Activated CD8-positive, alpha-beta memory T cell treated with anti-CD3 and anti-CD28 coated beads for 4 hours (primary cell): ENCODE data around the gene NRF1.
A peak's percentile ranks its signal among the peaks of the same experiment; 100 is the strongest.

Source experiments
- DNase-seq, 2 donors: peaks; one replicate each; pipeline ENCODE4 v3.0.0-alpha.2; 2020; ENCODE audit warnings: low read depth in 2 of 2

Gene NRF1

GRCh38 chr7:129771201-129771927, 159.8 kb downstream of the NRF1 start:
- no peak for DNase-seq

DNA sequence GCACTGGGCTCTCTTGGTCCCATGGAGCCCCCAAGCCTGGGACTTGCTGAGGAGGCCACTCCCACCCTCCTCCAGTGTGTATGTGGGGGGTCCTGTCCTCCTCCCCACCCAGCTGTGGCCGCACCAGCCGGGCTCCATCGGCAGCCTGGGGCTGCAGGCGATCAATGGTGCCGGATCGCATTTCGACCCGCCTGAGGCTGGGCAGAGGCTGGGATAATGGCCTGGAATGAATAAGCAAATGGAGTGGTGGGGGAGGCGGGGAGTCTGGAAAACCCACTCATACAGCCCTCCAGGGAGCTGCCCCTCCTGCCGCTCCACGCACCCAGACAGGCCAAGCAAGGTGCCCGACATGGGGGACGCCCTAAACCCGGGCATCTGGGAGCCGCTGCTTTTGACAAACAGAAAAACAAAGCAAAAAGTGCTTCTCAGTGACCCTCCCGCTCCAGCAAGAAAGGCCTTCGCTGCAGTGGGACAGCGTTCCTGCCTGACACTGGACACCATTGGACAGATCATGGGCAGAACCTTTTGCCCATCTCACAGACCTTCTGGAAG, 160.5 kb downstream of the NRF1 start:
- no peak for DNase-seq

DNA sequence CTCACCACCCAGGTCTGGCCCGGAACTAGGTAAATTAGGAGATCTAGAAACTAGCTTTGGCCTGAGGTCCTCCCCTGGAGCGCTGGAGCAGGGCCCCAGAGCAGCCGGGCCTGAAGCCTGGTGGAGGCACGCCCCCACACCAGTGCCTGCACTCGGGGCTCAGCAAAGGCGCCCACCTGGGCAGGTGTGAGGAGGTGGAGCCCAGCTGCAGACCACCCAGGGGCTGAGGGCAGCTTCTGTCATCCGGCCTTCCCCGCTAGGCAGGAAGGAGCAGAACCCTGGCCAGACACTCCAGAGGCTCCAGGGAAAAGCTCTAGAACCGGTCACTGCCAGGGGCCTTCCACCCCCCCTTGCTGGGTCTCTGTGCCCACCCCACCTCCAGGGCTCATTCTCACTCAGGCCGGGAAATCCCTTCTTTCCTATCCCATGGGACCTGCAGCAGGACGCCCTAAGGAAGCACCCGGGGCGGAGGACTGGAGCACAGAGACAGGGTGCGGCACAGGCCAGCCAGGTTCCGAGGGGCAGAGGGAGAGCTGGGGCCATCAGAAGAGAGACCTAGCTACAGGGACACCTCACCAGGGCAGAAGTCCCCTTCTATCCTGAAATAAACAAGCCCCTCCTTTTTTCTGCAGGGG, 161.2 kb downstream of the NRF1 start:
- DNase-seq: no peak

DNA sequence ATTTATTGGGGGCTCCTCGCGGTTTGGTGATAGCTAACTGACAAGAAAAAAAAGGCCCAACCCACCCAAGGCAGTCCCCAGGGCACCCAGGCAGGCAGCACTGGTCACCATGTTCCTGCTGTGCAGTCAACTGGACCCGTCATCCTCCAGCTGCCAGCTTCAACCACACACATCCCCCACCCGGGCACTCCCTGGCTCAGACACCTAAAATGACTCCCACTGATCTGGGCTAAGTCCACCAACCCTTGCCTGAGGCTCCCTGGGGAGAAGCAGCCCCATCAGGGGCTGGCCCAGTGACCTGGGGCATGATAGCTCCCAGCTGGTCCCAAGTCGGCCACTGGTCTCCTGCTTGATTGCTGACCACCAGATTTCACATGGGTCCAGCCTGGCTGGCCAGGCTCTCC, 161.8 kb downstream of the NRF1 start:
- DNase-seq: no peak

GRCh38 chr7:129773871-129774270, 162.4 kb downstream of the NRF1 start:
- DNase-seq: no peak

DNA sequence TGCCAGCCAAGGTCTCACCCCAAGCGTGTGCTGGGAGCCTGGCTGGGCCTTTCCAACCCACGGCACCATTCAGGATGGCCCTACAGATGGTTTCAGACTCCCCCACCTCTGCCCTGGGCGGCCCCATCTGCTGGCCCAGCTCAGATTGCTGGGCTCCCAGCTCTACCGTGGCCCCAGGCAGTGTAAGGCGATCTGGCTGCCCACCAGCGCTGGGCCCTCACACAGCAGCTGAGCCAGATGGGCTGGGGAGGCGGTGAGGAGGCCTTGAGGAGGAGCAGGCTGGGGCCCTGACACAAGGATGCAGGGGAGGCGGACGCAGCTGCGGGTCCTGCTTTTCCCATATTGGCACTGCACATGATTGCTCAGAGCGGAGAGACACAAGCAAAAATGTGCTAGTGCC, 162.8 kb downstream of the NRF1 start:
- DNase-seq: no peak

DNA sequence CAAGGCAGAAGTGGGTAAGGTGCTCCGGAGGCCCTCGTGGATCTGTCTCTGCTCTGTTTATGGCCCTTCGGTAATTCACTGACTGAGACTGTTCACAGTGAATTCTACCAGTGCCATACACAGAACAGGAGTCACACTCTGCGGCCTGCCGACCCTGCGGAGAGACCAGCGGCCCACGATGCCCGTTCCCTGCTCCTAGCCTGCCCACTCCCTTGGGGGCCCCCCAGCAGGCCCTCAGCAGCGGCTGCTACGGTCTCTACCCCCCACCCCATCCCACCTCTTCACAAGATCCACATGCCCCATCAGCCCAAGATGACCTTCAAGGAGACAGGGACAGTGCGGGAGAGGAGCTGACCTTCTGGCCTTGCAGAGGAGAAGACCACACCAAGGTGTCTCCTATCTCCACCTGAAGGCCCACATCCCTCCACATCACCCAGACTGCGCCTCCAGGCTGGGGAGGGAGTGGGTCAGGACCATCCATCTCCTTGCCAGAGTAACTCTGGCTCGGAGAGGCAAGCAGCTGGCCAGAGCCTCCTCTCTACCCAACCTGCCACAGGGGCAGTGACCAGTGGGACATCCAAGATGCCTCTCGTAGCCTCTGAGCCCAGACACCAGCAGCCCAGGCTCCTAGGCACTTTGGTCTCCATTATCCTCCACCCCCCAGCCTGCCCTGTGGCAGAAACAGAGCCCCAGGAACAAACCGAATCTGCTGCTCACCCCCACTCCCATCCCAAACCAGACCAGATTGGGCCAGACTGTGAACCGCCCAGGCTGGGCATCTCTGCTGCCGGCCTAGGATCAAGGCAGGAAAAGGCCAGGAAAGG, 163.6 kb downstream of the NRF1 start:
- DNase-seq: no peak

DNA sequence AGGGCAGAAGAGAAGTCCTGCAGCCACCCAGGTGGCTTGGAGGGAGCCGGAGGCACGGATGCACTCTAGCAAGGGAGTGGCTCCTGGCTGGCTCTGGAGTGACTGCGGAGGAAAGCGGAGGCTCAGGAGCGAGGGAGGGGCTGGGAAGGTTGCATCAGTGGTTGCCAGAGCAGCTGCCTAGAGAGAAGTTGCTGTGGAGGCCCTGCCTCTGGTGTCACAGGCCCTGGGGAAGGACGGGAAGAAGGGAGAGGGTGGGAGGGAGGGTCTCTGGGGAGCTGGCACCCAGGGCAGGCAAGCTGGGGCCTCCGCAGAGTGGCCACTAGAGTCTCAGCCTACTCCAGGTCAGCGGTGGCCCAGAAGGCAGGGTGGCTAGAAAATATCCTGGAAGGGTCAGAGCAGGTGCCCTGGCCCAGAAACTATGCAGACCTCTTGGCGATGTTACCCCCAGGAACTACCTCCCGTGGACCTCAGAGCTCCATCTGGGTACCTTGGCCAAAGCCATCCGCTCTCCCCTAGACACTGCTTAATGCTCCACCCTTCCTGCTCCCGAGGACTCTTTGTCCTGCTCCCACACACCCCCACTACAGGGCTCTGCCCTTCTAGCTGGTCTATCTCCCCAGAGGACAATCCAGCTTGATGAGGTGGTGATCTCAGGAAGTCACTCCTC, 164.3 kb downstream of the NRF1 start:
- no peak for DNase-seq

DNA sequence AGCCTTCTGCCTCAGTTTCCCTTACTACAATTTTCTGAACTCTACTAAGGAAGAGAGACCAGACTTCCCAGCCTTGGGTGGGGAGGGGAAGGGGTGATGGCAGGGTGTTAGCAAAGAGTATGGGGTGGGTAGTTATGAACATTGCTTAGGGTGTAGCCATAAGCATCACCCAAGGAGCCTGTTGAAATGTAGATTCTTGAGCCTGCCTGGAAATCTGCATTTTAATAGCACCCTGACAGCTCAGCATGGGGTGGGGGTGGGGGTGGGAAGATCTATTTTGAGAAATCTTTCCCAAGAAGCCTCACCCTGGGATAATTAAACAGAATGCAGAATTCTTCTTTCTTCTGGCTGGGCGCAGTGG, 164.8 kb downstream of the NRF1 start:
- DNase-seq: no peak

- DNase-seq: no peak
These were observed 165.8 kb downstream of the NRF1 start for GRCh38 chr7:129777195-129777844.

- no peak for DNase-seq
These were observed 166.7 kb downstream of the NRF1 start for GRCh38 chr7:129777993-129778769.

GRCh38 chr7:129778770-129779601, 167.5 kb downstream of the NRF1 start:
- no peak for DNase-seq

GRCh38 chr7:129779602-129780256, 168.2 kb downstream of the NRF1 start:
- no peak for DNase-seq

- peak; percentile 61 to 66 for DNase-seq
These were observed 168.9 kb downstream of the NRF1 start for GRCh38 chr7:129780257-129780973.

- no peak for DNase-seq
These were observed 169.7 kb downstream of the NRF1 start for GRCh38 chr7:129780974-129781927.

DNA sequence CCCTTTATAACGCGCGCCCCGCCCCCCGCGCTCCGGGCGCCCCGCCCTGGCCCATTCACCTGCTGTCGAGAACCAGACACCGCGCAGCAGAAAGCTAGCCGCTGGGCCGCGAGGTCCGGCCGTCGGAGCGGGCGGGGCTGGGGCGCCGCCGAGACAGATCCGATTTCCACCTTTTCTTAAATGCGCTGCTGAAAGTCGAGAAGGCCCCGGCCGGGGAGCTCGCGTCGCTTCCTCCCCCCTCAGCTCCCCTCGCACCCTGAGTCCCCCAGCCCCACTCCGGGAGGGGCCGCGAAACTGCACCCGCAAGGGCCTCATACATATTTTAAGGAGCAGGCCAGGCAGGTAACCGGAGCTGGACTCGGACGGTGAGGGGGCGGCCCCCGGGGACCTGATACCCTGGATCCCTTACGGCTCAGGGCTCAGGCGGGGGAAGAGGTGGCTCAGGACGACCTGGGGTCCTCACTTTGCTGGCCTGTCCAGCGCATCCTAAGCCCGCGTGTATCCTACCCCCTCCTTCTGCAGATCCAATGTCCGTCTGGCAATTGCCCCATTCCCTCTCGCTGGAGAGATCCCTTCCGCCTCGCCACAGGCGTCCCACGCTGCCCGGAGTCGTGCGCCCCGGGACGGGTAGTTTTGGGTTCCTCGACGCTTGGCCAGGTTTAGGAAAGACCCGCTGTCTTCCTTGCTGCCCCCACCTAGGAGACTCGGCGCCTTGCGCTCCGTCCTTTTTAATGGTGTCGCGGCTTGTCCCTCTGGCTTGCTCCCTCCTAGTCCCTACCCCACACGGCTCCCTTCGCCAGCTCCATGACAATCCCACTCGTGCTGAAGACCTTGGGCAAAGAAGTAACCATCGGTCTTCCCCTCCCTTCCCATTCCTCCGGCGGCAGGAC, 170.7 kb downstream of the NRF1 start:
- DNase-seq: no peak
